GM12874 (cell line): ENCODE measurements around the gene PCNX4.

Experiments
- CTCF ChIP-seq: IDR thresholded peaks from 2 replicates; pipeline ENCODE4 v1.5.1; 2011; ENCODE audit warnings: low read depth, mild to moderate bottlenecking, control low read depth, low read length, moderate library complexity; ENCODE audit not compliant: insufficient read depth

PCNX4 gene

GRCh38 chr14:60085085-60085484 lies 6.6 kb upstream of the PCNX4 start:
- no peak for TF ChIP-seq CTCF

GRCh38 chr14:60085693-60086092 lies 6.0 kb upstream of the PCNX4 start:
- TF ChIP-seq CTCF, result no peak

GRCh38 chr14:60087668-60088067 lies 4.1 kb upstream of the PCNX4 start:
- TF ChIP-seq CTCF, result no peak

- TF ChIP-seq CTCF, result no peak
Measured at GRCh38 chr14:60089221-60089620, 2.5 kb upstream of the PCNX4 start.

GRCh38 chr14:60090864-60091519 lies 731 bp upstream of the PCNX4 start:
- no peak for TF ChIP-seq CTCF

GRCh38 chr14:60092526-60092920 lies 800 bp downstream of the PCNX4 start:
- no peak for TF ChIP-seq CTCF

GRCh38 chr14:60093080-60093479 lies 1.4 kb downstream of the PCNX4 start:
- TF ChIP-seq CTCF, result no peak
